EL (cell line): ENCODE results near the gene SDK1.
"Not testable (repeated sequence)": the region's sequence is repeated elsewhere in the genome, so short reads cannot be mapped to it uniquely, and the experiment has no call there.

Experiments
- DNase-seq: peaks from one replicate; pipeline ENCODE4 v3.0.0-alpha.2; 2016

Gene SDK1

GRCh38 chr7:3753868-3754267 is 452.8 kb downstream of the SDK1 start:
- no peak for DNase-seq

DNA sequence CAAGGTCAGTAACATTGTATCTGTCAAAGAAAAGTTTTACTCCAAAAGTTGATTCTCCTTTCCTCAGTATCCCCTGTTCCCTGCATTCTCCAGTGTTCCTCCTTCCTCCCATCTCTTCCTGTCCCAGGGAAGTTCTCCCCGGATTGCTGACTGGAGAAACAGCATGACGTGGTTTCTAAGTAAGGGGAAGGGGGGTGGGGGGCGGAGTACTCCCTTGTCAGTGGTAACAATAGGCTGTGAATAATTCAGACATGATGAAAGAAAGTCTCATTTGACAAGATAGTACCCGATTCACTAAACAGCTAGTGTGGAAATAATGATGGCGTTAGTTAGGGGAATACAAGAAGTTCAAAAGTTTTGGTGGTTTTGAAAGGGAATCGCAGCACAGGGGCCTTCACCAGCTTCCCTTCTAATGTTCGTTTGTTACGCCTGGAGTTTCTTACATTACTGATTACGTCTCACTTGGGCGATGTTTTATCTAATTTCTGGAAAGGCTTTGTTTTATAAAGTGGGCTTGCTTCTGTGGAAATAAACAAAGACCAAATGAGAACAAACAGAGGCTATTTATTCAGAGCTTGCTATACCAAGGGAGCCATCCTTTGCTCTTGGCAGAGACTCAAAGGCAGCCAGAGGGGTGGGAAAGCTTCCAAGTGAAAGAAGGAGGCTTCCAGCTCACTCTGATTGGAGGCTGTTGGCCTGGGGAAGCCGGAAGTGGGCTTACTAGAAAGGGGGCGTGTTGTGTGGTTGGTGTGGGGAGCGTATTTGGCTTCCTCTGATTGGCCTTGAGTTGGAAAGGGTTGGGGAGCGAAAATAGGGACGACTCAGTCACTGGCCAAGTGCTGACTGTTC is 453.7 kb downstream of the SDK1 start:
- no peak for DNase-seq

GRCh38 chr7:3755778-3756453 is 454.9 kb downstream of the SDK1 start:
- not testable (repeated sequence) for DNase-seq

DNA sequence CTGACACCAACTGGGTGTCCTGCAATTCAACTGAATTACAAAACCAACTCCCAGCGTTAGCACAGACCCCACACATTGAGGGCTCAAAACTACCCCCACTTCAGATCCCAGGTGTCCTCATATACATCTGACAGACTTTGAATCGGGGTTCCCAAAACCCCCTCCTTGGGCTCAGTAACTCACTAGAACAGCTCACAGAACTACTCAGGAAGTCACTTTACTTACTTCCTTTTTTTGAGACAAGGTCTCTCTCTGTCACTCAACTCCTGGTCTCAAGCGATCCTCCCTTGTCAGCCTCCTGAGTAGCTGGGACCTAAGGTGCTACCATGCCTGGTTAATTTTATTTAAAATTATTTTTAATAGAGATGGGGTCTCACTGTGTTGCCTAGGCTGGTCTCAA is 456.0 kb downstream of the SDK1 start:
- no peak for DNase-seq

GRCh38 chr7:3760651-3761050 is 459.6 kb downstream of the SDK1 start:
- no peak for DNase-seq

- no peak for DNase-seq
Measured at GRCh38 chr7:3762146-3762831, 461.2 kb downstream of the SDK1 start.

DNA sequence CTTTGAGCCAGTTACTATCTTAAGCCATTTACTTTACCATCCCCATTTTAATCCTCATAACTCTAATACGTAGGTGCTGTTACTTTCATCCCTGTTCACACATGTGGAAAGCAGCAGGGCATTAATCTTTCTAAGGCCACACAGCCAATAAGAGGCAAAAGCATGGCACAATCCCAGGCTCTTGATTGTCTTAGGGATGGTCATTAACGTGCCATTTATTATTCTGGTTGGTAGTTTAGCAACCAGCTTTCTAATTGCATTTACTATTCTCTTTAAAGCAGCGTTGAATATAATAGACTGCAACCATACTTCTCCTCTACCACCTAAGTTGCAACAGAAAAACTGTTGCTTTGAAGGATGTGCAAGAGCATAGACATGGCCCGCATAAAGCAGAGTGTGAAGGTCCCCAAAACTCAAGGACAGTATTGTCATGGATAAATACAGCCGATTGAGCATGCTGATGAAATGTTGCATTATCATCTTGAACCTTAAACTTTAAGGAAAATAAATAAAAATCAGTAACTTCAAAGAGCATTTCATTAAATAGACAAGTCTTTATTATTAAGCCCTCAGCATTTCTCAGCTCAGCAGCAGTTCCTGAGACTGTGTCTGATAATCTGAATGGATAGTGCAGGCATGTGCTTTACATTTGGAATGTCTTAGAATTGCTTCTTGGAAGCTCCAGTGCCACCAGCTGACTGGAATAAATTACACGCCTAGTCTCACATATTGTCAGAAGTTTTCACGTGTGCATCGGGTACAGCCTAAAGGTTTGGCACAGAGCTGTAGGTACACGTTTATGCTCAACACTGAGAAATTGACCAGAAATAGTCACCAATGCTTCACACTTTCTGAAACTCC is 467.1 kb downstream of the SDK1 start:
- no peak for DNase-seq

DNA sequence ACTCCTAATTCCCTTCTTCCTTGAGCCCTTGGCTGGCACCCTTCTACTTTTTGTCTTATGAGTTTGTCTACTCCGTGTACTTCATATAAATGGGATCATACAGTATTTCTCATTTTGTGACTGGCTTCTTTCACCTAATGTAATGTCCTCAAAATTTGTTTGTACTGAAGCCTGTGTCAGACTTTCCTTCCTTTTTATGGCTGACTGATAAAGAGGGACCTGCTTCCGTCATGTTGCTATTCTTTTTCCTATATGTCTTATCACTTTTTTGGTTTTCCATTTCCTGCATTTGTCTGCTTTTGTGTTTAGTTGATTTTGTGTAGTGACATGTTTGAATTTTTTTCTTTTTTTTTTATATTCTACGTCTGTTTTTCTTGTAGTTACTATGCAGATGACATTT is 470.9 kb downstream of the SDK1 start:
- DNase-seq: no peak

- no peak for DNase-seq
Measured at GRCh38 chr7:3778345-3778744, 477.3 kb downstream of the SDK1 start.

DNA sequence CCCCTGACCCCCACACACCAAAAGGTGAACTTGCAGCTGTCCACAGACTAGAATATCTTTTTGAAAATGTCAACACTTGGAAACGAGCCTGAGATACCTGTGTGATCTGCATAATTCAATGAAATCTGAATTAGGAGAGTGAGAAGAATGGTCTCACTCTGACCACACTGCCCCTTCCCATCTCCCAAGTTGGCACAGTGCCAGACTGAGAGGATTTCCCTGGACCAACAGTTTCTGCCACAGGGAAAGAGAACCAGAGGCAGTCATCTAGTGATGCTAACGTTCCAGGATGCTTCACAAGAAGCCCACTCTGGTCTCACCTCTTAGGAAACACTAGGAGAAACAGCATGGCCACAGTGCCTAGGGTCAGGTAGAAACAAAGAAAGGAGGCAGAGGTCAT is 479.0 kb downstream of the SDK1 start:
- no peak for DNase-seq

- DNase-seq: no peak
Measured at GRCh38 chr7:3780525-3780924, 479.5 kb downstream of the SDK1 start.

DNA sequence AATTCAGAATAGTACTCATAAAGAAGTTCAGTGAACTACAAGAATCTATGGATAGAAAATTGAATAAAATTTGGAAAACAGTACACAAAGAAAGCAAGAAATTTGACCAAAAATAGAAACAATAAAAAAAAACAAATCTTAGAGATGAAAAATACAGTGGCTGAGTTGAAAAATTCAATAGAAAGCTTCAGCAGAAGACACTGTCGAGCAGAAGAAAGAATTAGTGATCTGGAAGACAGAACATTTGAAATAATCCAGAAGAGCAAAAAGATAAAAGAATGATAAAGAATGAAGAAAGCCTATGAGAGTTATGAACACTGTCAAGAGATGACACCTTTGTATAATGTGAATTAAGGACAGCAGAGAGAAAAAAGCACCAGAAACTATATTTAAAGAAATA is 480.6 kb downstream of the SDK1 start:
- DNase-seq: no peak

DNA sequence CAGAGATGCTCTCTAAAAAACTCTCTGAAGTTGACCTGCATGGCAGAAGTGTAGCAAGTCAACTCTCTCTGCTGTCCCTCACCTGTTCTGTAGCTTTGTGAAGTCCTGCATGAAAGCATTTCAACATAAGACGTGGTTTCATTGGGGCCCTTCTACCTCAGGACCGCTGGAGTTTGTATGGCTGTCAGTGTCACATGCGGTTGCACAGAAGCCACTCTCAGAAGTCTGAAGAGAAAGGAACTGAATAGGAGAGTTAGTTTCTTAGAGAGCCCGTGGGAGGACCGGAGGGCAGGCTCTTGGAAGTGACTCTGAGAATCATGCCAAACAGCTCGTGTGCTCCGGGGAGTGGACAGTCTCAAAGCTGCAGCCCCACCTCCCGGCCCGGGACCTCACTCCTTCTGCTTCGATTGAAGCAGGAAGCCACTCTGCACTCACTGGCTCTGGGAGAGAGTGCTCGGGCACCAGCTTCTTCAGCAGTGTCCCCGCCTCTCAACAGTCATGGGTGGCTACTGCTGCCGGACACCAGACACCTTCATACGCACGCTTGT is 486.7 kb downstream of the SDK1 start:
- DNase-seq: no peak

DNA sequence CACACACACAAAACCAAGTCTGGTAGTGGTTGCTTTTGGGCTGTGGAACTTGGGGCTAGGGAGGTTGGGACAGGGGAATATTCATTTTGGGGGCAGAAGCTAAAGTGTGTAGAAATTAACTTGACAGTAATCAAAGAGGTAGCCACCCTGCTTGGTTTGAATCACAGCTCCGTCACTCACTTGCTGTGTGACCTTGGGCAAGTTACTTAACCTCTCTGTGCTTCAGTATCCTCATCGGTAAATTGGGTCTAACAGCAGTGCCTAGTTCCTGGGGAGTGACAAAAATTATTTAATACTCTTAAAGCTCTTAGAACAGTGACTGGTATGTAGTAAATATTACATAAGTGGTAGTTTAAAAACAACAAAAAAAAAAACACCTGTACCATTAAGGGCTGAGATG is 489.8 kb downstream of the SDK1 start:
- DNase-seq: no peak

GRCh38 chr7:3791327-3791726 is 490.3 kb downstream of the SDK1 start:
- no peak for DNase-seq

DNA sequence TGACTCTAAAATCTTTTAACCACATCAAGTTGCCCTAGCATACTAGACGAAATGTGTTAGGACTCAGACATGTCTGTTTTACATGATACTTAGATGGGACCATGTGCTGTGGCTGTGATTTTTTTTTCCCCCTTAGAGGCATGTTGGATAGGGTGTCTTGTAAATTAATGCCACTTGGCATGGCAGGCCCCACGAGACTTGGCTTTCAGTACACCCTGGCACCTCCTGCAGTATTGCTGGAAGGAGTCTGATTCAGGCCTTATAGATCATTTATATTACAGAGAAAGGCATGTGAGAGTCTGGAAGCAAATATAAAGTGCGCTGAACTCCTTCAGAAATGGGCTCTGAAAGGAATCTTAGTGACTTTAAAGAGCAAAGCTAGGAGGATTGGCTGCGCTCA is 494.1 kb downstream of the SDK1 start:
- DNase-seq: no peak

GRCh38 chr7:3795781-3796180 is 494.7 kb downstream of the SDK1 start:
- no peak for DNase-seq

DNA sequence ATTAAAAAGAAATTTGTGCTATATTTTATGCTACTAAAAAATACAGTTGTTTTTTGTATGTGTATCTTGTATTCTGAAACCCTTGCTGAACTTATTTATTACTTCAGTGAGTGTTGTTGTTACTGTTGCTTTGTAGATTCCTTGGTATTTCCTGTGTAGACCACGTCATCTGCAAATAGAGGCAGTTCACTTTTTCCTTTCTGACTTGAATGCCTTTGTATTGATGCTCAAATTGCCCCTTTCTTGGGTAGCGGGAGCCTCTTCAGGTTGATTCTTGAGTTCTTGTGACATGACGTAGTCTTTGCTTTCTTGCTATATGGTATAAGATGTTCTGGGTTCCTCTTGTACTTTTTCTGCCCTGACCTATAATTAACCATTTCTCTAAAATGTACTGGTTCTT is 504.1 kb downstream of the SDK1 start:
- no peak for DNase-seq

- DNase-seq: no peak
Measured at GRCh38 chr7:3806516-3806915, 505.5 kb downstream of the SDK1 start.

GRCh38 chr7:3807824-3808223 is 506.8 kb downstream of the SDK1 start:
- no peak for DNase-seq

DNA sequence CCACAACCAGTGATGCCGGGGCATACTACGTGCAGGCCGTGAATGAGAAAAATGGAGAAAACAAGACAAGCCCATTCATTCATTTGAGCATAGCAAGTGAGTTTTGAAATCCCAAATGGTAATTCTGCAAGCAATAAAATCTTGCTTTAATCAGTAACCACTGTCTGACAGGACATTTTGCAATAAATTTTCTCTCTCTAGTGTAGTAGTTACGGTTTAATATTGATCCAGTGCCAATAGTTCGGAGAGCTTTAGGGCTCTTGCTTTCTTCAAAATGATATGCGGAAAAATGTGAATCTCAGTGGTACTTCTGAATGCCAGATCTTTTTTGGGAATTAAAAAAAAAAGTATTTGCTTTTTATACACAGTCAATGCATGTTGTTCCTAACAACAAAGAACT is 520.4 kb downstream of the SDK1 start:
- no peak for DNase-seq

- no peak for DNase-seq
Measured at GRCh38 chr7:3825491-3825890, 524.4 kb downstream of the SDK1 start.

DNA sequence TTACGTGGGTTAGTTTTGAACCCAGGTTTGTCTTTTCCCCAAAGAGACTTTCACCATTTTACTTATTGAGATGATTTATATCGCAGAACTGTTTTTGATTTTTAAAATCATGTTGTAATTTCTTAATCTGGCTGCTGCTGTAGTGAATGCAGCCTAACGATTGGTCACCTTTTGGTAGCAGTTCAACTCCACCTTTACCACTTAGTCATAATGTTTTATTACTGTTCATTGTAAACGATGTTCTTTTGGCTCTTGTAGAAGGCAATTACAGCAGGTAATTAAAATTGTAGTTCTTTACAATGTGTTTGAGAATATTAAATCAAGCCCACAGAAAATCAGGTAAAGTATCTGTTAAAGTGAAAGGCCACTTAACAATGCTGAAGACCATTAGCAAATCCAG is 531.1 kb downstream of the SDK1 start:
- DNase-seq: no peak
